DMS153 treated with DMSO at 0.1 percent for 48 hours (cell line): ENCODE data around the gene NBPF6.
"Not testable (repeated sequence)": the region's sequence is repeated elsewhere in the genome, so short reads cannot be mapped to it uniquely, and the experiment has no call there.

Source experiments
- DNase-seq: peaks from one replicate; lab custom pipeline; 2025; ENCODE audit not compliant: unreplicated experiment; lab: John Stamatoyannopoulos, UW

The NBPF6 gene, protein sequence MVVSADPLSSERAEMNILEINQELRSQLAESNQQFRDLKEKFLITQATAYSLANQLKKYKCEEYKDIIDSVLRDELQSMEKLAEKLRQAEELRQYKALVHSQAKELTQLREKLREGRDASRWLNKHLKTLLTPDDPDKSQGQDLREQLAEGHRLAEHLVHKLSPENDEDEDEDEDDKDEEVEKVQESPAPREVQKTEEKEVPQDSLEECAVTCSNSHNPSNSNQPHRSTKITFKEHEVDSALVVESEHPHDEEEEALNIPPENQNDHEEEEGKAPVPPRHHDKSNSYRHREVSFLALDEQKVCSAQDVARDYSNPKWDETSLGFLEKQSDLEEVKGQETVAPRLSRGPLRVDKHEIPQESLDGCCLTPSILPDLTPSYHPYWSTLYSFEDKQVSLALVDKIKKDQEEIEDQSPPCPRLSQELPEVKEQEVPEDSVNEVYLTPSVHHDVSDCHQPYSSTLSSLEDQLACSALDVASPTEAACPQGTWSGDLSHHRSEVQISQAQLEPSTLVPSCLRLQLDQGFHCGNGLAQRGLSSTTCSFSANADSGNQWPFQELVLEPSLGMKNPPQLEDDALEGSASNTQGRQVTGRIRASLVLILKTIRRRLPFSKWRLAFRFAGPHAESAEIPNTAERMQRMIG

DNA sequence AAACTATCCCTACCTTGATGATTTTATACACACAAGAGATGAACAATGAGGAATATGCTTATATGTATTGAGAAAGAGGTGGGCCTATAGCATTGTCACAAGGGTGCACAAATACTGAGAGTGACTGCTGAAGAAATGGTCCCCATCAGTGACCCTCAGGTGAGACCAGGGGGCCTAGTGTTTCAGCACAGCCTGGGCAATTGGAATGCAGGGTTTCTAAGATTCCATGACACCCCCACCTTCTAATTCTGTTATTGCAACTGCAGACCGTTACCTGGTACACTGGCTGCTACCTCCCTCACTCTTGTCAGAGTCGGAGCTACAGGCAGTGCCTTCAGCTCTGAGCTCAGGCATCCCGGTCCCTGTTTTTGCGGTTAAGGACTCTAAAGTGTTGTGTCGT is at the start of gene NBPF6:
Gene NBPF6, plus strand, starts transcription at position 301 of the 400 bp plus-strand sequence. CDS start 259 bp downstream, outside the sequence.
- DNase-seq, result not testable (repeated sequence)

GRCh38 chr1:108411098-108411833 is 38.9 kb upstream of the NBPF6 start:
- DNase-seq, result not testable (repeated sequence)

DNA sequence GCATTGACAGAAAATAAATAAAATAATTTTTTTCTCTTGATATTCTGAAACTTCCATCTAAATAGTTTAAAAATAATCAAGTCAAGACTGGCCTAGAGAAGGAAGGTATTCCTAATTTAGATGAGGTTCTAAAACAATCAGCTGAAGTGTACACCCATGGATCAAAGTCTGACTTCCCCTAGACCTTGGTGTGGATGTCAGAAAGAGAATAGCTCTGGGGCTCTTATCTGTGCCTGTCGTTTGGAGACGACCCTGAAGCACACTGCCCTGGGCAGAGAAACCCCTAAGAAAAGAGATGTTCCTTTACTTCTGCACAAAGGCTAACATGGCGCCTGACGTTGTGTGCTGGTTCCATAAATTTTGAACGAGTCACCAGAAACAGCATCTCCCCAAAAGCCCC is 30.0 kb upstream of the NBPF6 start:
- not testable (repeated sequence) for DNase-seq

GRCh38 chr1:108421061-108421916 is 28.9 kb upstream of the NBPF6 start:
- not testable (repeated sequence) for DNase-seq

DNA sequence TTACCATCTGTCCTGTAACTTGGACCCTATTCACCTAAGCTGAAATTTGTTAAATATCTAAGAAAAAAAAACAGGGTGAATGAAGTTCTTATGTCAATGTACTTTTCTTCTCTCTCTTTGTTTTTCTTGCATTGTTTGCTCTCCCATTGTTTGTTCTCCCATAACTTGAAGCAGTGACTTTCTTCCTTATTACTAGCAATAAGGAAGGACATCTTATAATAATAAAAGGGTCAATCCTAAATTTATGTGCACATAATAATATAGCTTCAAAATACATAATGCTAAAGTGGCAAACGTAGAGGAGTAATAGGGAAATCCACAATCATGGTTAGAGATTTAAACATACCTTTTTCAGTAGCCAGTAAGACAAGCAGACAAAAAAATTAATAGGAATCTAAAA is 23.3 kb upstream of the NBPF6 start:
- not testable (repeated sequence) for DNase-seq

GRCh38 chr1:108432002-108432401 is 18.1 kb upstream of the NBPF6 start:
- DNase-seq, result not testable (repeated sequence)

- not testable (repeated sequence) for DNase-seq
Observed at GRCh38 chr1:108433404-108433803, 16.7 kb upstream of the NBPF6 start.

DNA sequence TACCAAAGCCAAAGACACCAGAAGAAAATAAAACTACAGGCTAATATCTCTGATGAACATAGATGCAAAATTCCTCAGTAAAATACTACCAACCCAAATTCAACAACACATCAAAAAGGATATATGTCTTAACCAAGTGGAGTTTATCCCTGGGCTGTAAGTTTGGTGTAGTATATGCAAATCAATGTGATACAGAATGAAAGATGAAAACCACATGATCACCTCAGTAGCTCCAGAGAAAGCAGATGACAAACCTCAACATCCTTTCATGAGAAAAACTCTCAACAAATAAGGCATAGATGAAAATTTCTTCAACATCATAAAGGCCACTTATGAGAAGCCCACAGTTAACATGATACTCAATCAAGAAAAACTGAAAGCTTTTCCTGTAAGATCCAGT is 11.6 kb upstream of the NBPF6 start:
- not testable (repeated sequence) for DNase-seq

GRCh38 chr1:108454521-108454920 is 4.4 kb downstream of the NBPF6 start:
- DNase-seq, result not testable (repeated sequence)

GRCh38 chr1:108458661-108459060 is 8.5 kb downstream of the NBPF6 start:
- not testable (repeated sequence) for DNase-seq

- not testable (repeated sequence) for DNase-seq
Observed at GRCh38 chr1:108461758-108462157, 11.6 kb downstream of the NBPF6 start.

DNA sequence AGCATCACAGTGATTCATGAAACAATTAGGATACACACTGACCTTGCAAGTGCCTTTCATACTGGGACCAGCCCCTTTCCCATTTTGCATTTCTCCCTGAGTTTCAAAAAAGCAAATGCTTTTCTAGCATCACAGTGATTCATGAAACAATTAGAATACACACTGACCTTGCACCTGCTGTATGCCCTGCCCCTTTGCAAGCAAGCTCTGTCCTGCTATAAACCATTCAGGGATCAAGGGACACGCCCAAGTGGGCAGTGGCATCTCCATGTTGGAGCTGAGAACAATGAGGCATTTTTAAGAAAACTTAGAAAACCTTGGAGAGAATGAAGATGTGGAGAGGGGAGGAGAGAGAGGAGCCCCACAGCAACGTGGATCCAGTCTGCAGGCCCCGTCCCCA is 13.8 kb downstream of the NBPF6 start:
- DNase-seq, result not testable (repeated sequence)

DNA sequence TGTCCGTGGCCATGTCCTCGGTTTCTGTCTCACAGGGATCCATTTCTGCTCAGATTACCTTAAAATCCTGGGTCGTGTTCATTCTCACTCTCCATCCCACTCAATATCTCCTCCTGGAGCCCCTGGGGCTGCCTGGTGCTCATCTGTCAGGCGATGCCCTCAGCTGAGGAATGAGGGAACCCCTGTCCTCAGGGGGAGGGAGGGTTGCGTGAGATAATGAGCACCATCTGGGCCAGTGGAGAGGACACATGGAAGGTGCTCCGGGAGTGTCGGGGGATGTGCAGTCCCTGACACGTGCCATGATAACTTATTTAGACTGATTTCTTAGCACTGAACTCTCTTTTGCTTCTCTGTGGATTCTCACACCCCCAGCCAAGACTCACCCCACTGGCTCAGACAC is 16.0 kb downstream of the NBPF6 start:
- DNase-seq, result not testable (repeated sequence)

DNA sequence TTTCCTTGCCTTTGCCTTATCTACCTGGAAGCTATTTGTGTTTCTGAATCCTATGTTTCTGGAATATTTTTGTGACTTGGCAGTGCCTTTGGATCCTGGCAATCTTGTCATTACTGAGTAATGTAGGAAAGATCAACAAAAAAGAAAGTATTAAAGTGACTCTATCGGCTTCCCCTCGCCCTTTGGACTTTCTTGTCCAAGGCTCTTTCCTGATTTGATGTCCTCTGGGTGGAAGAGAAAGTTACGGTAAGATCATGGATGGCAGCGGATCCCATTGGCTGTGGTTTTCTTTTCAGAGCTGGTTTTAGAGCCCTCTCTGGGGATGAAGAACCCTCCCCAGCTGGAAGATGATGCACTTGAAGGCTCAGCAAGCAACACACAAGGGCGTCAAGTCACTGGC is 17.0 kb downstream of the NBPF6 start:
- not testable (repeated sequence) for DNase-seq

GRCh38 chr1:108470750-108471149 is 20.6 kb downstream of the NBPF6 start:
- DNase-seq, result not testable (repeated sequence)

DNA sequence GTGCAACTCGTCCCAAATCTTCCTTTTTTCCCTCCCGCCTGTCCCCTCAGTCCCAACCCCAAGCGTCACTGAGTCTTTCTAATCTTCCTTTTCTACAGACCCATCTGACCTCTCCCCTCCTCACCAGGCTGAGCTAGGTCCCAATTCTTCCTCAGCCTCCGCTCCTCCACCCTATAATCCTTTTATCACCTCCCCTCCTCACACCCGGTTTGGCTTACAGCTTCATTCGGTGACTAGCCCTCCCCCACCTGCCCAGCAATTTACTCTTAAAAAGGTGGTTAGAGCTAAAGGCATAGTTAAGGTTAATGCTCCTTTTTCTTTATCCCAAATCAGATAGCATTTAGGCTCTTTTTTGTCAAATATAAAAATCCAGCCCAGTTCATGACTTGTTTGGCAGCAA is 24.4 kb downstream of the NBPF6 start:
- not testable (repeated sequence) for DNase-seq

DNA sequence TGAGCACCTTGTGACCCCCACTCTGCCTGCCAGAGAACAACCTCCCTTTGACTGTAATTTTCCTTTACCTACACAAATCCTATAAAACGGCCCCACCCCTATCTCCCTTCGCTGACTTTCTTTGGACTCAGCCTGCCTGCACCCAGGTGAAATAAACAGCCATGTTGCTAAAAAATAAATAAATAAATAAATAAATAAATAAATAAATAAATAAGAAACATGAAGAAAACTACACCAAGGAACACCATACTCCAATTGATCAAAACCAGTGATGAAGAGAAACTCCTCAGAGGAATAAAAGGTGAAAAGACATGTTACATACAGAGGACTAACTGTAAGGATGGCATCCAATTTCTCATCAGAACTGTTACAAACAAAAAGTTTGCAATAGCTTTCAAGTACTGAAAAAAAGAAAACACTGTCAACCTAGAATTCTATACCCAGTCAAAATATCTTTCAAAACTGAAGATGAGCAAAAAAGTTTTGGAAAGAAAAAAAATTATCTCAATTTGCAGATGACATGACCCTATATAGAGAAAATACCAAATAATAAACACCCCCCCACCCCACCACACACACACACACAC is 28.4 kb downstream of the NBPF6 start:
- DNase-seq, result no peak

DNA sequence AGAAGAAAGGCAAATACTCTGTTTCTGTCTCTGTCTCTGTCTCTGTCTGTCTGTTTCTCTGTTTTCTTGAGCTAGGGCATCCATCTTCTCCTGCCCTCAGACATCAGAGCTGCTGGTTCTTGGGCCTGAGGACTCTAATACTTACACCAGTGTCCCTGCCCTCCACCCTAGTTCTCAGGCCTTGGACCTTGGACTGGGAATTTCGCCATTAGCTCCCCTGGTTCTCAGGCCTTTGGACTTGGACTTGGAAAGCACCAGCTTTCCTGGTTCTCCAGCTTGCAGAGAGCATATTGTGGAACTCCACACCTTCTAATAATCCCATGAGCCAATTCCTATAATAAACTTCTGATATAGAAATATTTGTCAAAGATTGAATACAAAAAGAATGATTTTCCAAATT is 32.6 kb downstream of the NBPF6 start:
- no peak for DNase-seq

DNA sequence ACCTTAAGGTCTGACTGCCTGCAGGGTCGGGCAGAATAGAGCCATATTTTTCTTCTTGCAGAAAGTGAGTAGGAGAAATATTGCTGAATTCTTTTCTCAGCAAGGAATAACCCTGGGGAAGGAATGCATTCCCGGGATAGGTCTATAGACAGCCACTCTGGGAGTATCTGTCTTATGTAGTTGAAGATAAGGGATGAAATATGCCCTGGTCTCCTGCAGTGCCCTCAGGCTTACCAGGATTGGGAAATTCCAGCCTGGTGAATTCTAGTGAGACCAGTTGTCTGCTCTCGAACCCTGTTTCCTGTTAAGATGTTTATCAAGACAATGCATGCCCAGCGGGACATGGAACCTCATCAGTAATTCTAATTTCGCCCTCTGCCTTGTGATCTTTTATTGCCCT is 35.8 kb downstream of the NBPF6 start:
- not testable (repeated sequence) for DNase-seq

DNA sequence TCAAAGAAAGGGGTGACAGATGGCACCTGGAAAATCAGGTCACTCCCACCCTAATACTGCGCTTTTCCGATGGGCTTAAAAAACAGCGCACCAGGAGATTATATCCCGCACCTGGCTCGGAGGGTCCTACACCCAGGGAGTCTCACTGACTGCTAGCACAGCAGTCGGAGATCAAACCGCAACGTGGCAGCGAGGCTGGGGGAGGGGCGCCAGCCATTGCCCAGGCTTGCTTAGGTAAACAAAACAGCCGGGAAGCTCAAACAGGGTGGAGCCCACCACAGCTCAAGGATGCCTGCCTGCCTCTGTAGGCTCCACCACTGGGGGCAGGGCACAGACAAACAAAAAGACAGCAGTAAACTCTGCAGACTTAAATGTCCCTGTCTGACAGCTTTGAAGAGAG is 36.6 kb downstream of the NBPF6 start:
- not testable (repeated sequence) for DNase-seq
